GM12873 (cell line): ENCODE measurements around the gene QPCT.

Experiments
- TF ChIP-seq, protein P1 (sequence below): IDR thresholded peaks from 2 replicates; pipeline ENCODE4 v1.5.1; 2012; ENCODE audit warnings: low read depth, mild to moderate bottlenecking, moderate library complexity, low read length, control low read depth; ENCODE audit not compliant: insufficient read depth; ENCODE audit errors: missing control alignments

Gene QPCT

DNA sequence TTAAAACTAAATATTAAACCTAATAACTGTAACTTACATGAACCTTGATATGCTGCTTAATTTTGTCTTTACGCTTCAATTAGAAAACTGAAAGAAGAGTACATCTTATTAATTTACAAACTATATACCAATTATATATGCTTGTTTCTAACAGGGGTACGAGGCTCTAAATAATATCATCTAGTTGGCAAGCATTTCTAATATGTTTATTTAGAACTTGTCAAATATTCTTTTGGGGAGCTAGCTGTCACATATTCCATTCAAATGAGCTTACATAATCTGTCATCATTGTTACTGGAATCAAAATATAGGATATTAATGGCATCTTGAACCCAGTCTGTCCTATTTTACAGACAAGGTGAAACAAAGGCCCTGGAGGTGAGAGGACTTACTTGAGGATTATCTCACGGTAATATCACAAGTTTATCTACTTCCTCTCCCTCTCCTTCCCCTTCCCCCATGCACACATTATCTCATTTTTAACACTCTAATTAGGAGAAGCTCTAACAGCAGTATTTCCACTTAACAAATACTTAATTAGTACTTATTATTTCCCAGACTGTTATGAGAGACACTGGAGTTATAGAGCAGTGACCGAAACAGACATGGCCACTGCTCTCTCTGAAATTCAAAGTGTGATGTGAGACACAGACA, 23.3 kb upstream of the QPCT start:
- TF ChIP-seq, protein P1, sequence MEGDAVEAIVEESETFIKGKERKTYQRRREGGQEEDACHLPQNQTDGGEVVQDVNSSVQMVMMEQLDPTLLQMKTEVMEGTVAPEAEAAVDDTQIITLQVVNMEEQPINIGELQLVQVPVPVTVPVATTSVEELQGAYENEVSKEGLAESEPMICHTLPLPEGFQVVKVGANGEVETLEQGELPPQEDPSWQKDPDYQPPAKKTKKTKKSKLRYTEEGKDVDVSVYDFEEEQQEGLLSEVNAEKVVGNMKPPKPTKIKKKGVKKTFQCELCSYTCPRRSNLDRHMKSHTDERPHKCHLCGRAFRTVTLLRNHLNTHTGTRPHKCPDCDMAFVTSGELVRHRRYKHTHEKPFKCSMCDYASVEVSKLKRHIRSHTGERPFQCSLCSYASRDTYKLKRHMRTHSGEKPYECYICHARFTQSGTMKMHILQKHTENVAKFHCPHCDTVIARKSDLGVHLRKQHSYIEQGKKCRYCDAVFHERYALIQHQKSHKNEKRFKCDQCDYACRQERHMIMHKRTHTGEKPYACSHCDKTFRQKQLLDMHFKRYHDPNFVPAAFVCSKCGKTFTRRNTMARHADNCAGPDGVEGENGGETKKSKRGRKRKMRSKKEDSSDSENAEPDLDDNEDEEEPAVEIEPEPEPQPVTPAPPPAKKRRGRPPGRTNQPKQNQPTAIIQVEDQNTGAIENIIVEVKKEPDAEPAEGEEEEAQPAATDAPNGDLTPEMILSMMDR: no peak

DNA sequence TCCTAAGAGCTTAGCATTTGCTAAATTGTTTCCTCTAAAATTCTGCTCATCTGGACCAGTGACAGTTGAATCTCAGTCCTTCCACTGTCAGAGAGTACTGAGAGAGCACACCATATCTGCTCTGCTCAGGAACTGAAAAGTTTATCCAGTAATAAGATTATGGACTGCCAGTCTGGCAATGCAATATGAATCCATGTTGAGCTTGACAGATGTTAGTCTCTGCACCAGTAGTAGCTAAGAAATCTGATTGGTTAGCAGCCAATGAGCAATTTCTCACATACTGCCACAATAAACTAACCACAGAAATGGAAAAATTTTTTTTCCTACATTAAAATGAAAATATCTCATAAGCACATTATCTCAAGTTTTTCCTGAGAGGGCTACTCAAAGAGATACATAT, 22.1 kb upstream of the QPCT start:
- TF ChIP-seq, protein P1: no peak

DNA sequence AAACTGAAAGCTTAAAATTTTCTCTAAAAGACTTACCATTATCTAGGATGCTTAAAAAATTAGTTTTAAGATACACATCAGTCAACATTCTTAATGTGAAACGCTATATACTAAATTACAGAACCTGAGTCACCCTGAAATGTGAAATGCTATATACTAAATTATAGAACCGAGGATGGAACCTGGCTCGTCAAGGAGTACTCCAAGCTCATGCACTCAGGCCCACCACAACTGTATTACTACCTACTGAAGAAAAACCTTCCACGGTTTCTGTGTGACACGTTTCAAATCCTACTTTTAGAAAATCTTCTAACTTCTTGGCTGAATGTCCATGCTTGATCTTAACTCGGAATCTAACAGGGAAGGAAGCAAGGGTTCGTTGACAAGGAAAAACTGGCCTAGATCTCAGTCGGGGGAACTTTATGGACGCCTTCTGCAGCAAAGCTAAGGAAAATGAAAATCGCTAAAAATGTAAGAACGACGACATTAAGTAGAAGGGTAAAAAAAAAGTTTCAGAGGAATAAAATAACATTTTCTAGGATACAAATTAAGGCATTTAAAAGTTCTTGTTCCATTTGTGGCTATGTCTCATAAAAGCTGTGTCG, 21.2 kb upstream of the QPCT start:
- TF ChIP-seq, protein P1: no peak

DNA sequence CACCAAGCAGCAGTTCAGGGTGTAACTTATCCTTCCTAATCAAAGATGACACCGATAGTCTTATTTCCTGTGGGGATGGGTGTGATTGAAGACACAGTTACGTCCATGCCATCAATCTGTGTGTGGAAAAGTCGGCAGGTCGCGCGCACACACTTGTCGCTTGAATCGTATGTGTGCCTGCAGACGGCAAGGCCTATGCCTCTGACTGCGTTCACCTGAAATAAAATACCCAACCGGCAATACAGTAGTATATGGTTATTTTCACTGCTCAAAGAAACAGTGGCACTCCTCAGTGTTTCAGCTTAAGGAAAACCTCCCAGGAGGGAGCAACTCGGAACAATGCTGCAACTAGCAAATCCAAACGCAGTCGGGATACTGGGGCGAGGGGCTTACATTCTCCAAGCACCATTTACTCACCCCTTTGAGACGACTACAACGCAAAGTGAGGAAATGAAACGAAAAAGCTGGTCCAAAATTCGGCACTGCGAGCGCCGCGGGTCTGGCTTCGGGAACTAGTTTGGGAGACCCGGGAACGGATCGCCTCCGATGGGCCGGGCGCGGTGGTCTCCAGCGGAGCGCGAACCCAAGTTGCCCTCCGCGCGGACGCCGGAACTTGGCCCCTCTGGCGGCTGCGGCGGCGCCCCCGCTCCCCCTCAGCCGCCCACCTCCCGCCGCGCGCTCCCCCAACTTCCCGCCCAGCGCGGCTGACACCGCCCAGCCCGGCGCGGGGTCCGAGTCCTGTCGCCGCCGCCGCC, 20.5 kb upstream of the QPCT start:
- TF ChIP-seq, protein P1: no peak

DNA sequence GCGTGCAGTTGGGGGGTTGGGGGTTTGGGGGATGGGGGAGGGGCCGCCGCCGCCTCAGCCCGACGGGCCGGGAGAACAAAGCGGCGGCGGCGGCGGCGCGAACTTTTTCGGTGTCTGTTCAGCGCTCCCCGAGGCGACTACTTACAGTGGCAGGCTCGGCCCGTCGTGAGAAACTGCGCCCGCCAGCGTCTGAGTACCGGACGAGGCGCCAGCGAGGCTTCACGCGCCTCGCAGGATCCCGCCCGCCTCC, 20.0 kb upstream of the QPCT start:
- TF ChIP-seq, protein P1: no peak

DNA sequence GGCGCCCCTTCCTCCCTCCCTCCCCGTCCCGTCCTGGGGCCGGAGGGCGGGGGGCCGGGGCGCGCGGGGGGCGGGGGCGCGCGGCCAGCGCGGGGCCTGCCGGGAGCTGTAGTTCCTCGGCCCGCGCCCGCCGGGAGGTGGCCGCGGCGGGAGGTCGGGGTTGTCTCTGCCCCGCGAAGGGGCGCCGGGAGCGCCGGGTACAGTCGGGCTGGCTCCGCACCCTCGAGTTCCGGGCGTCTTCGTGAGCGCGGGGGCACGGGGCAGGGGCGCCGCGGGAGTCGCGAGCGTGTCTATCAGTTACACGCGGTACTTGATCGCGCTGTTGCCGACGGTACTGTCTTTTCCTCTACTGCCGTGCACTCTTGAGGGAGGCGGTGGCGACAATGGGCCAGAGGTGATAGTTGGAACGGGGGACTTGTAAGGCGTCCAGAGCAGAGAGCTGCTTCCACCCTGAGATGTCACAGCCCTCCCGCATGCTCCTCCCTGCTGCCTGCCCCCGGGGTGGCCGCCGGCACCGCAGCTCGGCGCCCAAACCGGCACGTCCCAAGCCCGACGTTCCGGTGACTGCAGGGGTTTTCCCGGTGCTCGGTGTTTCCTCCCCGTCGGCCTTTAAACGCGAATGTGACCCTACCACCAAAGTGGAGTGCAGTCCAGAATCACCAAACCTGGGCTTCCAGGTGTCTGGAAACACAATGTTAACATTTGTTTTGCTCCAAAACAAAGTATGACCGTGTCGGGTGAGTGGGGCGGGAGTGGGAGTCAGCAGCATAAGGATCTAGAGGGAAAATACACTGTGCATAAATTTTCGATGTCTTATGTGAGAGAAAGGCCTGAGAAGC, 19.4 kb upstream of the QPCT start, which contains the start of gene PRKD3:
Gene PRKD3 (minus strand): TSS at position 48 of the 839 bp plus-strand sequence. CDS start 8,309 bp downstream, outside the sequence.
- TF ChIP-seq, protein P1: no peak

DNA sequence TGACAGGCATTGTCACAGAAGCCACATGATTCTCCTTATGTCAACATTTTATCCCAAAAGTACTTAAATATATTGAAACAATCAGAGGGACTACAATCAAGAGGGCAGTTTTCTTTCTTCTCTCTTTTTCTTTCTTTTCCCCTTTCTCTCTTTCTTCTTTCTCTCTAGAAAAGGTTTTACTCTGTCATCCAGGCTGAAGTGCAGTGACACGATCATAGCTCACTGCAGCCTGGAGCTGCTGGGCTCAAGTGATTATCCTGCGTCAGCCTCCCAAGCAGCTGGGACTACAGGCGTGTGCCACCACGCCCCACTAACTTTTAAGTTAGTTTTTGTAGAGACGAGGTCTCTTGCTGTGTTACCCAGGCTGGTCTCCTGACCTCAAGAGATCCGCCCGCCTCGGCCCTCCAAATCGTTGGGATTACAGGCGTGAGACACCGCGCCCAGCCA, 18.8 kb upstream of the QPCT start:
- TF ChIP-seq, protein P1: no peak
